ENCODE results near the gene WNT4.

- no peak for TF ChIP-seq CTCF (IDR thresholded peaks at IDR 0.05)
- no peak for TF ChIP-seq POLR2A (IDR thresholded peaks at IDR 0.05)
Observed at GRCh38 chr1:22124592-22125229, 18.2 kb downstream of the WNT4 start.

Measured in heart left ventricle (tissue), 13 donors.